ENCODE data around the gene UMODL1.
"Not testable (repeated sequence)": the region's sequence is repeated elsewhere in the genome, so short reads cannot be mapped to it uniquely, and the experiment has no call there.

The UMODL1 gene

GRCh38 chr21:42163511-42163863 lies 92.4 kb downstream of the UMODL1 start:
- DNase-seq (ENCODE audit: low read depth in 2 of 2), result no peak

GRCh38 chr21:42164064-42164789 lies 93.1 kb downstream of the UMODL1 start:
- peak in 1 of 2 donors; percentile 24 for DNase-seq (ENCODE audit: low read depth in 2 of 2)

- DNase-seq (ENCODE audit: low read depth in 2 of 2), result no peak
Measured at GRCh38 chr21:42164818-42165217, 93.7 kb downstream of the UMODL1 start.

- DNase-seq (ENCODE audit: low read depth in 2 of 2), result no peak
Measured at GRCh38 chr21:42165901-42166300, 94.8 kb downstream of the UMODL1 start.

- DNase-seq (ENCODE audit: low read depth in 2 of 2), result no peak
Measured at GRCh38 chr21:42169758-42170157, 98.6 kb downstream of the UMODL1 start.

GRCh38 chr21:42171091-42172053 lies 100.3 kb downstream of the UMODL1 start:
- no peak for DNase-seq (ENCODE audit: low read depth in 2 of 2)

GRCh38 chr21:42172596-42173483 lies 101.7 kb downstream of the UMODL1 start:
- DNase-seq (ENCODE audit: low read depth in 2 of 2), result no peak

- DNase-seq (ENCODE audit: low read depth in 2 of 2), result no peak
Measured at GRCh38 chr21:42174173-42174572, 103.1 kb downstream of the UMODL1 start.

- DNase-seq (ENCODE audit: low read depth in 2 of 2), result no peak
Measured at GRCh38 chr21:42175110-42175710, 104.1 kb downstream of the UMODL1 start.

- no peak for DNase-seq (ENCODE audit: low read depth in 2 of 2)
Measured at GRCh38 chr21:42176859-42177258, 105.7 kb downstream of the UMODL1 start.

- DNase-seq (ENCODE audit: low read depth in 2 of 2), result no peak
Measured at GRCh38 chr21:42179316-42179715, 108.2 kb downstream of the UMODL1 start.

GRCh38 chr21:42180001-42180400 lies 108.9 kb downstream of the UMODL1 start:
- DNase-seq (ENCODE audit: low read depth in 2 of 2), result not testable (repeated sequence)

GRCh38 chr21:42182713-42183371 lies 111.7 kb downstream of the UMODL1 start:
- no peak for DNase-seq (ENCODE audit: low read depth in 2 of 2)

- no peak for DNase-seq (ENCODE audit: low read depth in 2 of 2)
Measured at GRCh38 chr21:42183374-42184266, 112.5 kb downstream of the UMODL1 start.

GRCh38 chr21:42186591-42186990 lies 115.5 kb downstream of the UMODL1 start:
- DNase-seq (ENCODE audit: low read depth in 2 of 2), result no peak

GRCh38 chr21:42187976-42188653 lies 117.0 kb downstream of the UMODL1 start:
- peak; percentile 55 to 57 for DNase-seq (ENCODE audit: low read depth in 2 of 2)

- DNase-seq (ENCODE audit: low read depth in 2 of 2), result no peak
Measured at GRCh38 chr21:42188663-42189062, 117.5 kb downstream of the UMODL1 start.

- DNase-seq (ENCODE audit: low read depth in 2 of 2), result no peak
Measured at GRCh38 chr21:42189431-42189830, 118.3 kb downstream of the UMODL1 start.

GRCh38 chr21:42189860-42190485 lies 118.9 kb downstream of the UMODL1 start:
- DNase-seq (ENCODE audit: low read depth in 2 of 2), result no peak

All from stimulated activated CD8-positive, alpha-beta memory T cell treated with anti-CD3 and anti-CD28 coated beads, Interleukin-7, amount 100 ng/mL, for 1 hour (primary cell).